Left lobe of liver (tissue), 2 donors: ENCODE results near the gene MINK1. TPM values are rescaled to one million over a fixed set of nuclear protein-coding genes. Genes with fewer than 3 reads are reported as not detected.
"Not testable (repeated sequence)": the region's sequence is repeated elsewhere in the genome, so short reads cannot be mapped to it uniquely, and the experiment has no call there.

Experiments
- ATAC-seq: fragments of 200-7000 bp; cut with Tn5 transposase; one replicate; pipeline ENCODE4 v1.9.1; 2020; ENCODE audit warnings: mild to moderate bottlenecking, moderate library complexity
- DNase-seq: peaks from one replicate; pipeline ENCODE4 v3.0.0-alpha.2; 2020; ENCODE audit warnings: low spot score
- total RNA-seq: library from RNA; stranded (reverse); gene quantifications from one replicate; pipeline ENCODE4 v1.2.1, GENCODE V29; 2021
- donor health status: DM: no; HTN: no; CAD: no; lungs with moderate emphysema.
- donor health status: DM: no; HTN: yes; CAD: no.

MINK1 gene
- total RNA-seq, 1 donor from 2014 or later: 34.1 TPM

DNA sequence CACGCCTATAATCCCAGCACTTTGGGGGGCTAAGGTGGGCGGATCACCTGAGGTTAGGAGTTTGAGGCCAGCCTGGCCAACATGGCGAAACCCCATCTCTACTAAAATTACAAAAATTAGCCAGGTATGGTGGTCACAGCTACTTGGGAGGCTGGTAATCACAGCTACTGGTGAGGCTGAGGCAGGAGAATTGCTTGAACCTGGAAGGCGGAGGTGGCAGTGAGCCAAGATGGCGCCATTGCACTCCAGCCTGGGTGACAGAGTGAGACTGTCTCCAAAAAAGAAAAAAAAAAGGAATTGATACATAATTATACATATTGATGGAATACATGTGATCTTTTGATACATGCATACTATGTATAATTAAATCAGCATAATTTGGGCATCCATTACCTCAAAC, 34.4 kb downstream of the MINK1 start:
- not testable (repeated sequence) for ATAC-seq, DNase-seq

- DNase-seq, ATAC-seq: not testable (repeated sequence)
Observed at GRCh38 chr17:4869058-4869998, 36.2 kb downstream of the MINK1 start.

GRCh38 chr17:4870855-4871254, 37.7 kb downstream of the MINK1 start:
- ATAC-seq (no peak), DNase-seq (no peak)

DNA sequence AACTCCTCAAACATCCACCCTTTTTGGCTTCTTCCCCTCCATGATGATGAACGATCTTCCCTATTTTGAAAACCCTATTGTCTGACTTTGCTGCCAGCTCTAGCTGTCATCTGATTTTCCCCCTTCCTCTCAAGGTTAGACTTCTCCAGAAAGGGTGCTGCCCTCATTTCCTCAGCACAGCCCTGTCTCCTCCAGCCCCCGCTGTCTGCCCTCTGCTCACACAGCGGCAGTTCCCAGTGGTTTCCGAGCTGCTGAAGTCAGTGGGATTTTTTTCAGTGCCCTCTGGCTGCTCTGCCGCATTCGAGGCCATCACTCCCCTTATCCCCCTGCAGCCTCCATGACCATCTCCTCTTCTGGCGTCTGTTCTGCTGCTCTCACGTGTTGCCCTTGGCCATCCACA, 39.6 kb downstream of the MINK1 start:
- no peak for DNase-seq
- ATAC-seq: peak; percentile 74

- DNase-seq: no peak
- no peak for ATAC-seq
Observed at GRCh38 chr17:4877089-4877488, 43.9 kb downstream of the MINK1 start.

GRCh38 chr17:4879601-4880000, 46.5 kb downstream of the MINK1 start:
- no peak for DNase-seq
- no peak for ATAC-seq

DNA sequence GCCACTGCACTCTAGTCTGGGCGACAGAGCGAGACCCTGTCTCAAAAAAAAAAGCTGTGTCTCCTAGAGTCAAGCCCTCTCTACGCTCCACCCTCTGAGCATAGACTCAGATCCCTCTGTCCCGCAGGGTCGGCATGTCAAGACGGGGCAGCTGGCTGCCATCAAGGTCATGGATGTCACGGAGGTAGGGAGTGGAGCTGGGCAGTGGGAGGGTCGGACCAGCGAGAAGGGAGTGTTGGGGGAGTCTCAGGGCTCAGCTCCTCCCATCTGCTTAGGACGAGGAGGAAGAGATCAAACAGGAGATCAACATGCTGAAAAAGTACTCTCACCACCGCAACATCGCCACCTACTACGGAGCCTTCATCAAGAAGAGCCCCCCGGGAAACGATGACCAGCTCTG, 47.7 kb downstream of the MINK1 start:
- no peak for ATAC-seq
- no peak for DNase-seq

GRCh38 chr17:4881761-4882555, 48.8 kb downstream of the MINK1 start:
- DNase-seq (peak; percentile 71), ATAC-seq (peak; percentile 94)

- ATAC-seq (no peak), DNase-seq (no peak)
Observed at GRCh38 chr17:4884489-4884888, 51.3 kb downstream of the MINK1 start.

DNA sequence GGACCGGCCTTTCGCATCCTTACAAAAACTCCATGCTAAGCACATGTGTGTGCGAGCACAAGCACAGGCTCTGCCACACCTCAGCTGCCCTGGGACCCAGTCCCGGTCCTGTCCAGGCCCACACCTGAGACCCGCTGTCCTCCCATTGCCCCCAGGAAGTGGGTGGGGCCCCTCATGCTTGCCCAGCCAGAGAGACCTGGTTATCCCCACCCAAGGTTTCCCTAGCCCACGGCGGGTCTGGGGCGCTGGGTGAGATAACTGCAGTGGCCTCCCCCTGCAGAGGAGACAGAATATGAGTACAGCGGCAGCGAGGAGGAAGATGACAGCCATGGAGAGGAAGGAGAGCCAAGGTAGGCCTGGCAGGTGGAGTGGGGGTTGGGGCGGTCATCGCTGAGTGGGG, 53.7 kb downstream of the MINK1 start:
- no peak for DNase-seq
- no peak for ATAC-seq

DNA sequence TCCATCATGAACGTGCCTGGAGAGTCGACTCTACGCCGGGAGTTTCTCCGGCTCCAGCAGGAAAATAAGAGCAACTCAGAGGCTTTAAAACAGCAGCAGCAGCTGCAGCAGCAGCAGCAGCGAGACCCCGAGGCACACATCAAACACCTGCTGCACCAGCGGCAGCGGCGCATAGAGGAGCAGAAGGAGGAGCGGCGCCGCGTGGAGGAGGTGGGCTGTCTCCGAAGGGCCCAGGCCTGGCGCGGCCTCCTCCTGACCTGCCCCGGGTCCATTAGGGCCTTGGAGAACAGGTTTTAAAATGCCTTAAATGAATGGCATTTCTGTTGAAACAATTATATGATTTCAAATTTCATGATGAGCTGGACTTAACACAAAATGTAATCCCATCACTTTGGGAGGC, 54.4 kb downstream of the MINK1 start:
- DNase-seq (no peak), ATAC-seq (no peak)

GRCh38 chr17:4891411-4892410, 58.6 kb downstream of the MINK1 start:
- ATAC-seq: no peak
- no peak for DNase-seq

DNA sequence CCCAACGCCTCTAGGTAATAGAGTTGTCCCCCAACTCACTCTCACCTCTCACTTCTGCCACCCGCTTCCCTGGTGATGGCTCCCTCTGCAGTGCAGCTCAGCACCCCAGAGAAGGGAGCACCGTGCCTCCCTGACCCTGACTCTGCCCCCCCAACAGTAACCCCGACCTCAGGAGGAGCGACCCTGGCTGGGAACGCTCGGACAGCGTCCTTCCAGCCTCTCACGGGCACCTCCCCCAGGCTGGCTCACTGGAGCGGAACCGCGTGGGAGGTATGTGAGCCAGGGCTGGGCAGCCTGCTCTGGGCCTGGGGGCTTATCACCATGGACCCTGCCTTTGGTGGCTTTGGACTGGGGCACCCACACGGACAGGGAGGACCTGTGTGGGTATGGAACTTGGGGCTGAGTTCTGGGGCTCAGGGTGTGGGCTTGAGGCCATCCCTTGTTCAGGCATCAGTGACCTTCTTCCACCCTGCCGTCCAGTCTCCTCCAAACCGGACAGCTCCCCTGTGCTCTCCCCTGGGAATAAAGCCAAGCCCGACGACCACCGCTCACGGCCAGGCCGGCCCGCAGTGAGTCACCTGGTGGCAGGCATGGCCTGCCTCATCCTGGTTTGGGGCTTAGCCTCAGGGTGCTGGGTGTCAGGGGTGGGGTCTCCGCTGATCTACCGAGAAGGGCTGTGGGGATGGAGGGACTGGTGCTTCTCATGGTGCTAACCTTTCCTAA, 59.5 kb downstream of the MINK1 start:
- ATAC-seq (no peak), DNase-seq (no peak)

DNA sequence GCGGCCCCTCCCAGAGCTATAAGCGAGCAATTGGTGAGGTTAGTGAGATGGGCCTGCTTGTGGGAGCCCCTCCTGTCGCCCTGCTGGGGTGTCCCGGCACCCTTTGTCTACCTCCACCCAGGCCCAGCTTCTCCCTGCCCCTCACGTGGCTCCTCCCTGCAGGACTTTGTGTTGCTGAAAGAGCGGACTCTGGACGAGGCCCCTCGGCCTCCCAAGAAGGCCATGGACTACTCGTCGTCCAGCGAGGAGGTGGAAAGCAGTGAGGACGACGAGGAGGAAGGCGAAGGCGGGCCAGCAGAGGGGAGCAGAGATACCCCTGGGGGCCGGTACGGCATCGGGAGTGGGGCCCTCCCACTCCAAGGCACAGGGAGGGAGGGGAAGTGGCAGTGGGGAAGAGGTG, 60.1 kb downstream of the MINK1 start:
- no peak for ATAC-seq
- DNase-seq: no peak

DNA sequence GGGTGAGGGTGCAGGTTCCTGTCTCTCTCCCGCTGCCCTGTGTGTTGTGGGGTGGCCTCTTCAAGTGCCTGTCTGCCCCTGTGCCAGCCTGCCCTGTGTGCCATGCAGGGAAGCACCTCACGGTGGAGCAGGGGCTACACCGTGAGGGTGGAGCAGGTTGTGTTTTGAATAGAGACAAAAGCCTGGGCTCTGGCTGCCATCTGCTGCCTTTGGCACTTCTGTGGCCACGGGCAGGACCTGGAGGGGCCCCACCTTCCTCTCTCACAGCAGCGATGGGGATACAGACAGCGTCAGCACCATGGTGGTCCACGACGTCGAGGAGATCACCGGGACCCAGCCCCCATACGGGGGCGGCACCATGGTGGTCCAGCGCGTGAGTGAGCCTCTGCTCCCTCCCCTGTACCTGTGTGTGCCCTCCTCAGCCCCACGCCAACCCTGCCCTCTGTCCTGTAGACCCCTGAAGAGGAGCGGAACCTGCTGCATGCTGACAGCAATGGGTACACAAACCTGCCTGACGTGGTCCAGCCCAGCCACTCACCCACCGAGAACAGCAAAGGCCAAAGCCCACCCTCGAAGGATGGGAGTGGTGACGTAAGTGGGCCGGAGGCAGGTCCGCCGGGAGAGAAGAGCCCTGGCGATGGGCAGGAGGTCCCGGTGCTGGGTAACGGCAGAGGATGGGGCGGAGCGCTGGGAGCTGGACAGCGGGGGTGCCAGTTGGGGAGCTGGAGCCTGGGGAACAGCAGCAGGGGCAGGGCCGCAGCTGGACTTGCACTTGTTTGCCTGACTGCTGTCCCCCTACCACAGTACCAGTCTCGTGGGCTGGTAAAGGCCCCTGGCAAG, 60.8 kb downstream of the MINK1 start:
- ATAC-seq (no peak), DNase-seq (no peak)

- ATAC-seq: no peak
- DNase-seq: no peak
Observed at GRCh38 chr17:4895121-4895520, 62.0 kb downstream of the MINK1 start.

- DNase-seq (no peak), ATAC-seq (no peak)
Observed at GRCh38 chr17:4895657-4896331, 62.7 kb downstream of the MINK1 start.

DNA sequence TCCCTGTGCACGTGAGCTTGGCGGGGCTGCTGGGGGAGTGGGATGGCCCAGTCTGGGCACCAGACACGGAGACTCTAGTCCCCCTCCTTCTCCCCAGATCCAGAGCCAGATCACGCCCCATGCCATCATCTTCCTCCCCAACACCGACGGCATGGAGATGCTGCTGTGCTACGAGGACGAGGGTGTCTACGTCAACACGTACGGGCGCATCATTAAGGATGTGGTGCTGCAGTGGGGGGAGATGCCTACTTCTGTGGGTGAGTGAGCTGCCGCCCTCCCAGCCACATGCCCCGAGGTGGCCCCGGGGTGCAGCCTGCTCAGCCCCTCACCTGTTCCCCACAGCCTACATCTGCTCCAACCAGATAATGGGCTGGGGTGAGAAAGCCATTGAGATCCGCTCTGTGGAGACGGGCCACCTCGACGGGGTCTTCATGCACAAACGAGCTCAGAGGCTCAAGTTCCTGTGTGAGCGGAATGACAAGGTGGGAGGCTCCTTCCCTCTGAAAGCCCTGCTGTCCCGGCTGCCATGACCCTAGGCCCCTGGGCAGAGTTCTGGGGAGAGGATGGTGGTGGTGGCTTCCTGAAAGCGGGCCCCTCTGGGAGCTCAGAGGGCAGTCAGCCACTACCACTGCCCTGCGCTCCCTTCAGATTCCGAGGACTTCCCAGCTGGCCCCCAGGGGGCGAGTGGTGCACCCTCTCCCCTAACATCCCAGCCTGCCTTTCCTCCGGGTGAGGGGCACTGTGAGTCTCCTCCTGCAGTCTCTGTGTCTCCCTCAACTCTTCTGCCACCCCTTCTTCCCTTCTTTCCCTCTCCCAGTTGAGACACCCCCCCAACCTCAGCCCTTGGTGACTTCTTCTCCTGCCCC, 63.4 kb downstream of the MINK1 start:
- no peak for ATAC-seq
- no peak for DNase-seq
